Adrenal gland (tissue), 5 donors: ENCODE data around the gene HTR3B.

Experiments
- POLR2A ChIP-seq, 2 donors: fragments of 450-650 bp; IDR thresholded peaks; one replicate each; pipeline ENCODE4 v1.6.1; 2017; ENCODE audit warnings: antibody characterized with exemption in 2 of 2, mild to moderate bottlenecking in 2 of 2, moderate library complexity in 1 of 2
- TF ChIP-seq, protein P1 (sequence below), 6 experiments: fragments of 450-650 bp in 4 of 6; fragments of 200-600 bp in 2 of 6; sonication (generic) in 1 of 6; IDR thresholded peaks; 1 replicate in 5 of 6; 2 replicates in 1 of 6; pipeline versions ENCODE4 v1.5.1 to v1.8.0; 2016 to 2021; ENCODE audit warnings: antibody characterized with exemption in 6 of 6, mild to moderate bottlenecking in 2 of 6, moderate library complexity in 1 of 6
- donor health status: DM: no; HTN: no; CAD: no.

DNA sequence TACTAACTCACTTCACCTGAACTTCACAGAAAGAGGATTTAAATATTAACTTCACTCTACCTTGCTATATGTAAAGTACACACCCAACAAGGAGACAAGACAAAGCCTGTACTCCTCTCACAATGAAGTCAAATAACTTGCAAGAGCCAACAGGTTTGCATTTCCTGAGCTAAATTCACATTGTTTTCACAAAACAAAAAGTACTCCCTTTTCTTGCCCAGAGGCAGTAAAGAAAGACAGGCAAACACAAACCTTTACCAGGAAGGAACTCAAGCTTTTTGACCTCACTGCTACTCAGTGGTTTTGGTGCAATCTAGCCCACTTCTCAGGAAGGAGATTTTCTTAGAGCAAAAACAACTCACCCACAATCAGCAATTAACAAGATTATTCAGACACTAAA, 44.9 kb upstream of the HTR3B start:
- TF ChIP-seq, protein P1, sequence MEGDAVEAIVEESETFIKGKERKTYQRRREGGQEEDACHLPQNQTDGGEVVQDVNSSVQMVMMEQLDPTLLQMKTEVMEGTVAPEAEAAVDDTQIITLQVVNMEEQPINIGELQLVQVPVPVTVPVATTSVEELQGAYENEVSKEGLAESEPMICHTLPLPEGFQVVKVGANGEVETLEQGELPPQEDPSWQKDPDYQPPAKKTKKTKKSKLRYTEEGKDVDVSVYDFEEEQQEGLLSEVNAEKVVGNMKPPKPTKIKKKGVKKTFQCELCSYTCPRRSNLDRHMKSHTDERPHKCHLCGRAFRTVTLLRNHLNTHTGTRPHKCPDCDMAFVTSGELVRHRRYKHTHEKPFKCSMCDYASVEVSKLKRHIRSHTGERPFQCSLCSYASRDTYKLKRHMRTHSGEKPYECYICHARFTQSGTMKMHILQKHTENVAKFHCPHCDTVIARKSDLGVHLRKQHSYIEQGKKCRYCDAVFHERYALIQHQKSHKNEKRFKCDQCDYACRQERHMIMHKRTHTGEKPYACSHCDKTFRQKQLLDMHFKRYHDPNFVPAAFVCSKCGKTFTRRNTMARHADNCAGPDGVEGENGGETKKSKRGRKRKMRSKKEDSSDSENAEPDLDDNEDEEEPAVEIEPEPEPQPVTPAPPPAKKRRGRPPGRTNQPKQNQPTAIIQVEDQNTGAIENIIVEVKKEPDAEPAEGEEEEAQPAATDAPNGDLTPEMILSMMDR (IDR thresholded peaks at IDR 0.05) = no peak
- no peak for TF ChIP-seq POLR2A (IDR thresholded peaks at IDR 0.05)
